ENCODE measurements around the gene PFN3.

The PFN3 gene

GRCh38 chr5:177372034-177372896 is 28.2 kb downstream of the PFN3 start:
- TF ChIP-seq CTCF (IDR thresholded peaks at IDR 0.05; ENCODE audit: extremely low read depth, missing control alignments): no peak
- no peak for DNase-seq (ENCODE audit: low spot score)

- no peak for DNase-seq (ENCODE audit: low spot score)
- TF ChIP-seq CTCF (IDR thresholded peaks at IDR 0.05; ENCODE audit: extremely low read depth, missing control alignments): no peak
Measured at GRCh38 chr5:177371120-177372033, 29.1 kb downstream of the PFN3 start.

- peak; percentile 89 for DNase-seq (ENCODE audit: low spot score)
- TF ChIP-seq CTCF (IDR thresholded peaks at IDR 0.05; ENCODE audit: extremely low read depth, missing control alignments): peak; percentile 43
Measured at GRCh38 chr5:177370488-177371119, 29.9 kb downstream of the PFN3 start.

- DNase-seq (ENCODE audit: low spot score): no peak
- no peak for TF ChIP-seq CTCF (IDR thresholded peaks at IDR 0.05; ENCODE audit: extremely low read depth, missing control alignments)
Measured at GRCh38 chr5:177369645-177370440, 30.6 kb downstream of the PFN3 start.

- peak; percentile 79 for DNase-seq (ENCODE audit: low spot score)
- peak; percentile 54 for TF ChIP-seq CTCF (IDR thresholded peaks at IDR 0.05; ENCODE audit: extremely low read depth, missing control alignments)
Measured at GRCh38 chr5:177368869-177369644, 31.4 kb downstream of the PFN3 start.
